Forelimb muscle (tissue), 1 donor: ENCODE results near the gene CENPU. TPM values are rescaled to one million over a fixed set of nuclear protein-coding genes. Genes with fewer than 3 reads are reported as not detected.

Experiments used
- polyA plus RNA-seq: library from polyadenylated mRNA; unstranded; fragments of 120-200 nt; gene quantifications from one replicate; pipeline ENCODE4 v1.2.1, GENCODE V29; 2013; ENCODE audit not compliant: insufficient read length

The CENPU gene
- polyA plus RNA-seq, 1 donor, result 16.5 TPM

Other genes starting within 250 kb of the CENPU start
- gene CASP3, start 84.6 kb downstream of the CENPU start, polyA plus RNA-seq, result 44.7 TPM
- 31.6 TPM for gene PRIMPOL, start 84.4 kb downstream of the CENPU start, polyA plus RNA-seq
- 42.9 TPM for gene ACSL1, start 91.9 kb upstream of the CENPU start, polyA plus RNA-seq